ENCODE data around the gene CAMTA1. TPM values are rescaled to one million over a fixed set of nuclear protein-coding genes. Genes with fewer than 3 reads are reported as not detected.

Gene CAMTA1
- total RNA-seq, 1 experiment from 2014 or later: 82.2 TPM

- Histone ChIP-seq H3K9me3 (ENCODE audit: control insufficient read depth, insufficient read depth, low read depth, low read length) (no peaks in the 10 kb centered on the region), H3K27ac (ENCODE audit: low read length) (no peak overlapping the region), H3K27me3 (ENCODE audit: control insufficient read depth, insufficient read depth, low read length) (no peaks in the 10 kb centered on the region), H3K36me3 (ENCODE audit: control insufficient read depth, insufficient read depth, low read length) (no peaks in the 10 kb centered on the region), H3K4me3 (ENCODE audit: low read depth in 2 of 2, low read length in 2 of 2) (no peak overlapping the region), H3K4me1 (ENCODE audit: control insufficient read depth, insufficient read depth, low read length) (no peaks in the 10 kb centered on the region)
- ATAC-seq: no peak
- intact Hi-C loops (cut with micrococcal nuclease; ENCODE audit: unreplicated experiment): no loop called here
- DNase-seq (ENCODE audit: low read depth, low spot score): no peak
- ChIA-PET POLR2A (no interaction called here), CTCF (interaction anchor here (0.7 kb wide), 1 partner anchor 116 kb away, joined by 4 read pairs; no protein-coding TSS in a partner anchor)
- no TSS peak for BruUV-seq (replicated peaks)
- no peak for TF ChIP-seq SIN3A (IDR thresholded peaks at IDR 0.05; ENCODE audit: borderline replicate concordance, insufficient read depth, low read depth, low read length)
- in situ Hi-C loops (cut with HindIII; ENCODE audit: low pct_unique_long_range_greater_than_20kb, low sequenced_read_pairs): no loop called here
Observed at GRCh38 chr1:7256526-7256925, 471.3 kb downstream of the CAMTA1 start.

GRCh38 chr1:7257225-7257624 is 472.0 kb downstream of the CAMTA1 start:
- no peak overlapping the region for H3K27ac ChIP-seq (ENCODE audit: low read length)
- POLR2A ChIA-PET: no interaction called here
- intact Hi-C loops (cut with micrococcal nuclease; ENCODE audit: unreplicated experiment): no loop called here

More at GRCh38 chr1:7257225-7257624, 472.0 kb downstream of the CAMTA1 start:
- no peak for ATAC-seq
- CTCF ChIA-PET: interaction anchor here (0.7 kb wide), 1 partner anchor 115 kb away, joined by 4 read pairs; no protein-coding TSS in a partner anchor
- Histone ChIP-seq H3K36me3 (ENCODE audit: control insufficient read depth, insufficient read depth, low read length) (no peaks in the 10 kb centered on the region), H3K4me3 (ENCODE audit: low read depth in 2 of 2, low read length in 2 of 2) (no peak overlapping the region), H3K9me3 (ENCODE audit: control insufficient read depth, insufficient read depth, low read depth, low read length) (no peaks in the 10 kb centered on the region), H3K27me3 (ENCODE audit: control insufficient read depth, insufficient read depth, low read length) (no peaks in the 10 kb centered on the region), H3K4me1 (ENCODE audit: control insufficient read depth, insufficient read depth, low read length) (no peaks in the 10 kb centered on the region)
- BruUV-seq (replicated peaks): no TSS peak
- TF ChIP-seq REST (IDR thresholded peaks at IDR 0.05; ENCODE audit: insufficient read depth in 1 of 2, low read depth in 2 of 2, low read length in 1 of 2) (no peak), CTCF (IDR thresholded peaks at IDR 0.05) (no peak), TCF7L2 (IDR thresholded peaks at IDR 0.05; ENCODE audit: low read depth, low read length) (no peak), POLR2AphosphoS5 (IDR thresholded peaks at IDR 0.05; ENCODE audit: low read depth, low read length) (no peak), SIN3A (IDR thresholded peaks at IDR 0.05; ENCODE audit: borderline replicate concordance, insufficient read depth, low read depth, low read length) (no peak)
- no peak for DNase-seq (ENCODE audit: low read depth, low spot score)
- in situ Hi-C loops (cut with HindIII; ENCODE audit: low pct_unique_long_range_greater_than_20kb, low sequenced_read_pairs): no loop called here
